ENCODE data around the gene MGAT3. TPM values are rescaled to one million over a fixed set of nuclear protein-coding genes. Genes with fewer than 3 reads are reported as not detected.

MGAT3 gene
- total and polyA plus RNA-seq, 2 of the 8 experiments (the other 6 are each of a cell fraction or from before 2014, with no cell fraction given): 4.3 to 9.2 TPM

DNA sequence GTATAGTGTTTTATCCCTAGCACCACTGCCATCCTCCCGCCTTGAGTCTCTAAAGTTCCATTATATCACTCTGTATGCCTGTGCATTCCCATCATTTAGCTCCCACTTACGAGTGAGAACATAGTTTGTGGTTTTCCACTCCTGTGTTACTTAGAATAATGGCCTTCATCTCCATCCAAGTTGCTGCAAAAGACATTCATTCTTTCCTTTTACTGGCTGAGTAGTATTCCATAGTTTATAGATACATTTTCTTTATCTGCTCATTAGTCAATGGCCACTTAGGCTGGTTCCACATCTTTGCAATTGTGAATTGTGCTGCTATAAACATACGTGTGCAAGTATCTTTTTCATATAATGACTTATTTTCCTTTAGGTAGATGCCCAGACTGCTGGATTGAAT lies 32.8 kb upstream of the MGAT3 start:
- no peaks in the 10 kb centered on the region for H3K9me3 ChIP-seq (ENCODE audit: insufficient read depth in 2 of 2, low read depth in 1 of 2, low read length in 1 of 2)
- H4K8ac ChIP-seq (ENCODE audit: extremely low read depth, insufficient read depth, low read length): no peak overlapping the region
- POLR2A ChIA-PET (ENCODE audit: partially characterized antibody): interaction anchor here (1.5 to 2.0 kb wide), 2 partner anchors 19 to 107 kb away, joined by 3 to 4 read pairs; no protein-coding TSS in a partner anchor
- H3K4ac ChIP-seq (replicated peaks; ENCODE audit: insufficient read length, low read depth, low read length): no peak overlapping the region
- no peak overlapping the region for H3K27ac ChIP-seq (ENCODE audit: low read depth, low read length)
- H3K14ac ChIP-seq (ENCODE audit: insufficient read length): no peak overlapping the region
- no peak overlapping the region for H2BK5ac ChIP-seq (ENCODE audit: low read depth, low read length)
- H3K23me2 ChIP-seq (ENCODE audit: low read depth, low read length): no peaks in the 10 kb centered on the region; the same call in 1 of the 2 replicates
- H2AFZ ChIP-seq (ENCODE audit: low read length): no peak overlapping the region
- no peak overlapping the region for H3K56ac ChIP-seq (replicated peaks; ENCODE audit: insufficient read length, low read depth, low read length)
- TF ChIP-seq ASH2L (IDR thresholded peaks at IDR 0.05; ENCODE audit: low read length) (no peak), FOSL1 (IDR thresholded peaks at IDR 0.05; ENCODE audit: insufficient read depth, low read depth, low read length) (no peak), KDM4A (IDR thresholded peaks at IDR 0.05; ENCODE audit: low read depth, low read length, severe bottlenecking) (no peak), TEAD4 (IDR thresholded peaks at IDR 0.05; ENCODE audit: low read depth, low read length) (no peak), CBX8 (IDR thresholded peaks at IDR 0.05; ENCODE audit: borderline replicate concordance, low read depth, low read length) (no peak), SAP30 (IDR thresholded peaks at IDR 0.05; ENCODE audit: insufficient read depth, insufficient replicate concordance, low read length) (no peak), SRF (IDR thresholded peaks at IDR 0.05; ENCODE audit: low read depth, low read length) (no peak), MAFK (IDR thresholded peaks at IDR 0.05; ENCODE audit: low read depth, low read length) (no peak), CHD1 (IDR thresholded peaks at IDR 0.05; ENCODE audit: low read depth, low read length) (no peak), HDAC2 (IDR thresholded peaks at IDR 0.05; ENCODE audit: borderline replicate concordance in 1 of 2, low read depth in 2 of 2, low read length in 2 of 2) (no peak), TAF7 (optimal IDR thresholded peaks at IDR 0.05; ENCODE audit: borderline replicate concordance, low read depth, low read length) (no peak), KDM1A (IDR thresholded peaks at IDR 0.05; ENCODE audit: borderline replicate concordance, low read length) (no peak), RBBP5 (IDR thresholded peaks at IDR 0.05; ENCODE audit: borderline replicate concordance, low read depth, low read length) (no peak), BCL11A (IDR thresholded peaks at IDR 0.05; ENCODE audit: low read depth in 2 of 2, low read length in 2 of 2) (no peak)
- no peak overlapping the region for H3K4me2 ChIP-seq (ENCODE audit: insufficient read depth in 1 of 2, low read depth in 2 of 2, low read length in 2 of 2)
- no peak overlapping the region for H4K5ac ChIP-seq (ENCODE audit: insufficient read length, low read depth, low read length)
- no peak overlapping the region for H2AK5ac ChIP-seq (ENCODE audit: low read depth, low read length)
- no peaks in the 10 kb centered on the region for H3K79me2 ChIP-seq (ENCODE audit: control insufficient read depth in 1 of 2, insufficient read depth in 2 of 2, low read length in 2 of 2)
- CTCF ChIA-PET (ENCODE audit: partially characterized antibody): interaction anchor here (0.8 to 1.7 kb wide), 5 partner anchors 24 to 93 kb away, joined by 3 to 5 read pairs (median 4); no protein-coding TSS in a partner anchor
- H3K4me3 ChIP-seq (ENCODE audit: extremely low read depth in 1 of 4, insufficient read depth in 2 of 4, low read depth in 3 of 4, low read length in 4 of 4): no peak overlapping the region
- H3K18ac ChIP-seq (ENCODE audit: extremely low read depth, low read length): no peak overlapping the region
- no peak for FAIRE-seq
- H2BK12ac ChIP-seq (ENCODE audit: low read depth, low read length): no peak overlapping the region
- DNase-seq (ENCODE audit: low read depth in 1 of 2, low spot score in 2 of 2): no peak
- no peak overlapping the region for H3K9ac ChIP-seq (replicated peaks in 1 of 4; ENCODE audit: extremely low read depth in 1 of 4, low read depth in 3 of 4, low read length in 3 of 4)
- peaks cover 8 to 14% (median 11%) of the 10 kb centered on the region in 4 experiments for H3K4me1 ChIP-seq (replicated peaks in 1 of 4; ENCODE audit: control insufficient read depth in 3 of 4, insufficient read depth in 4 of 4, low read length in 3 of 4)
- H2BK120ac ChIP-seq (replicated peaks; ENCODE audit: low read depth, low read length): no peak overlapping the region
- H3K79me1 ChIP-seq (ENCODE audit: low read depth, low read length): no peaks in the 10 kb centered on the region; the same call in 1 of the 2 replicates
- H4K91ac ChIP-seq (replicated peaks; ENCODE audit: insufficient read length, low read length): no peak overlapping the region
- no peak overlapping the region for H2BK20ac ChIP-seq (ENCODE audit: low read length)
- peaks cover 2 to 27% (median 8%) of the 10 kb centered on the region in 4 experiments; a peak in 6 of 8 replicates for H3K36me3 ChIP-seq (ENCODE audit: control insufficient read depth in 2 of 4, insufficient read depth in 4 of 4, low read length in 3 of 4)
- no peak overlapping the region for H2BK15ac ChIP-seq (ENCODE audit: low read length)
- WGBS, 2 experiments (ENCODE audit: extremely low coverage in 1 of 2, insufficient coverage in 1 of 2, insufficient read length in 1 of 2, insufficient replicate concordance in 2 of 2, low coverage in 1 of 2, low lambda C conversion rate in 2 of 2, missing lambda C conversion rate in 1 of 2): 82% methylated on average over 3 of the region's 3 CpGs; no CpG with 5 or more reads in 1 of the 2 experiments
- peaks cover 0 to 2% of the 10 kb centered on the region in 2 experiments for H4K20me1 ChIP-seq (replicated peaks in 1 of 2; ENCODE audit: control insufficient read depth in 1 of 2, insufficient read depth in 2 of 2, low read length in 2 of 2)
- H3K23ac ChIP-seq (ENCODE audit: insufficient read length): no peak overlapping the region
- no peaks in the 10 kb centered on the region for H3K27me3 ChIP-seq (replicated peaks in 1 of 4; ENCODE audit: control insufficient read depth in 3 of 4, extremely low read depth in 1 of 4, insufficient read depth in 3 of 4, low read length in 3 of 4)

Data from H1 (cell line).